Fibroblast of lung (primary cell): Measurements from ENCODE around the gene ENPP6. TPM values are rescaled to one million over a fixed set of nuclear protein-coding genes. Genes with fewer than 3 reads are reported as not detected.

Source experiments
- DNase-seq, 2 donors: peaks; one replicate each; pipeline versions ENCODE4 v3.0.0 to v3.0.0-alpha.2; 2010; ENCODE audit warnings: low read depth in 2 of 2
- H2AFZ ChIP-seq: 2 replicates; pipeline ENCODE4 v1.5.1; 2012; ENCODE audit warnings: low read length, control low read depth, inconsistent platforms
- H3K27ac ChIP-seq: 2 replicates; pipeline ENCODE4 v1.5.1; 2011; ENCODE audit warnings: low read length, control low read depth; ENCODE audit not compliant: insufficient read depth
- H3K27me3 ChIP-seq: 2 replicates; pipeline ENCODE4 v1.5.1; 2011; ENCODE audit warnings: mild to moderate bottlenecking, low read length; ENCODE audit not compliant: control insufficient read depth, insufficient read depth
- H3K36me3 ChIP-seq: 2 replicates; pipeline ENCODE4 v1.5.1; 2011; ENCODE audit warnings: low read length; ENCODE audit not compliant: control insufficient read depth, insufficient read depth
- H3K4me1 ChIP-seq: 2 replicates; pipeline ENCODE4 v1.5.1; 2011; ENCODE audit warnings: low read length; ENCODE audit not compliant: control insufficient read depth, insufficient read depth; ENCODE audit errors: extremely low read depth
- H3K4me2 ChIP-seq: 2 replicates; pipeline ENCODE4 v1.5.1; 2011; ENCODE audit warnings: low read length, control low read depth; ENCODE audit not compliant: insufficient read depth; ENCODE audit errors: extremely low read depth
- H3K4me3 ChIP-seq, 4 experiments: fragments of 200-600 bp in 1 of 4; sonication (generic) in 1 of 4; replicated peaks in 1 of 4; 2 replicates each; pipeline ENCODE4 v1.5.1; 2011 to 2016; ENCODE audit warnings: low read length in 4 of 4, low read depth in 3 of 4, mild to moderate bottlenecking in 3 of 4, control low read depth in 2 of 4, inconsistent platforms in 1 of 4, mixed read lengths in 1 of 4; ENCODE audit not compliant: insufficient read depth in 1 of 4; ENCODE audit errors: control extremely low read depth in 1 of 4
- H3K79me2 ChIP-seq: 2 replicates; pipeline ENCODE4 v1.5.1; 2012; ENCODE audit warnings: mild to moderate bottlenecking, low read length, inconsistent platforms; ENCODE audit not compliant: control insufficient read depth, insufficient read depth
- H3K9ac ChIP-seq: 2 replicates; pipeline ENCODE4 v1.5.1; 2011; ENCODE audit warnings: mild to moderate bottlenecking, low read length, control low read depth; ENCODE audit not compliant: insufficient read depth
- H3K9me3 ChIP-seq: 2 replicates; pipeline ENCODE4 v1.5.1; 2012; ENCODE audit warnings: low read depth, low read length; ENCODE audit not compliant: control insufficient read depth, insufficient read depth
- H4K20me1 ChIP-seq: 2 replicates; pipeline ENCODE4 v1.5.1; 2011; ENCODE audit warnings: low read length; ENCODE audit not compliant: control insufficient read depth, insufficient read depth; ENCODE audit errors: extremely low read depth
- CTCF ChIP-seq, 2 donors: IDR thresholded peaks in 1 of 2; conservative IDR thresholded peaks in 1 of 2; 1 replicate in 1 of 2; 2 replicates in 1 of 2; pipeline ENCODE4 v1.5.1; 2011 to 2012; ENCODE audit warnings: low read length in 2 of 2, control low read depth in 1 of 2, inconsistent platforms in 1 of 2, low read depth in 1 of 2, mild to moderate bottlenecking in 1 of 2
- EZH2 ChIP-seq: IDR thresholded peaks from 2 replicates; pipeline ENCODE4 v1.5.1; 2012; ENCODE audit warnings: low read length, control low read depth, mild to moderate bottlenecking; ENCODE audit errors: missing control alignments
- polyA plus RNA-seq, 2 donors: library from polyadenylated mRNA; depleted of rRNA in 1 of 2; stranded (reverse) in 1 of 2; unstranded in 1 of 2; fragments of >200 nt; gene quantifications; 2 replicates each; pipeline ENCODE4 v1.2.1, GENCODE V29; 2011 to 2012; ENCODE audit warnings: missing spikeins in 1 of 2
- total RNA-seq: library from RNA; depleted of rRNA; stranded (reverse); fragments of >200 nt; gene quantifications from 2 replicates; pipeline ENCODE4 v1.2.1, GENCODE V29; 2014

Gene ENPP6
- total and polyA plus RNA-seq, 2 donors (not counting 1 experiment from before 2014, with no cell fraction given), result 0.17 to 0.33 TPM

GRCh38 chr4:184232202-184232601, 14.5 kb upstream of the ENPP6 start:
- TF ChIP-seq EZH2, result no peak
- TF ChIP-seq CTCF (conservative IDR thresholded peaks at IDR 0.05 in 1 of 2, IDR thresholded peaks at IDR 0.05 in 1 of 2; ENCODE audit: low read depth in 1 of 2, low read length in 2 of 2), result no peak

GRCh38 chr4:184231573-184231972, 13.9 kb upstream of the ENPP6 start:
- no peak overlapping the region for H3K9ac ChIP-seq
- H3K27ac ChIP-seq, result no peak overlapping the region
- H2AFZ ChIP-seq, result no peak overlapping the region
- no peak for DNase-seq
- no peaks in the 10 kb centered on the region for H3K27me3 ChIP-seq
- H3K36me3 ChIP-seq, result no peaks in the 10 kb centered on the region
- no peak for TF ChIP-seq CTCF (conservative IDR thresholded peaks at IDR 0.05 in 1 of 2, IDR thresholded peaks at IDR 0.05 in 1 of 2; ENCODE audit: low read depth in 1 of 2, low read length in 2 of 2)
- TF ChIP-seq EZH2, result no peak
- no peak overlapping the region for H3K4me3 ChIP-seq
- H3K4me1 ChIP-seq, result no peaks in the 10 kb centered on the region
- no peaks in the 10 kb centered on the region for H3K79me2 ChIP-seq
- H4K20me1 ChIP-seq, result no peaks in the 10 kb centered on the region
- no peaks in the 10 kb centered on the region for H3K9me3 ChIP-seq
- no peak overlapping the region for H3K4me2 ChIP-seq

More at GRCh38 chr4:184232202-184232601, 14.5 kb upstream of the ENPP6 start:
- Histone ChIP-seq H2AFZ (no peak overlapping the region), H3K79me2 (no peaks in the 10 kb centered on the region), H3K27ac (no peak overlapping the region), H3K36me3 (no peaks in the 10 kb centered on the region), H3K4me2 (no peak overlapping the region), H3K4me1 (no peaks in the 10 kb centered on the region), H3K9ac (no peak overlapping the region), H3K27me3 (no peaks in the 10 kb centered on the region), H3K4me3 (no peak overlapping the region), H3K9me3 (no peaks in the 10 kb centered on the region), H4K20me1 (no peaks in the 10 kb centered on the region)
- DNase-seq, result no peak

- no peaks in the 10 kb centered on the region for H3K9me3 ChIP-seq
- DNase-seq, result no peak
- no peak overlapping the region for H3K9ac ChIP-seq
- no peaks in the 10 kb centered on the region for H3K27me3 ChIP-seq
- H3K27ac ChIP-seq, result no peak overlapping the region
- no peaks in the 10 kb centered on the region for H3K79me2 ChIP-seq
- no peaks in the 10 kb centered on the region for H3K36me3 ChIP-seq
- no peaks in the 10 kb centered on the region for H4K20me1 ChIP-seq
- H3K4me3 ChIP-seq, result no peak overlapping the region
- H2AFZ ChIP-seq, result no peak overlapping the region
- no peaks in the 10 kb centered on the region for H3K4me1 ChIP-seq
- no peak for TF ChIP-seq EZH2
- no peak for TF ChIP-seq CTCF (conservative IDR thresholded peaks at IDR 0.05 in 1 of 2, IDR thresholded peaks at IDR 0.05 in 1 of 2; ENCODE audit: low read depth in 1 of 2, low read length in 2 of 2)
- H3K4me2 ChIP-seq, result no peak overlapping the region
Measured at GRCh38 chr4:184228056-184228705, 10.5 kb upstream of the ENPP6 start.
